Measurements from ENCODE around the gene SNX1.

GRCh38 chr15:64089543-64090280 is 6.1 kb upstream of the SNX1 start:
- TF ChIP-seq POLR2A (IDR thresholded peaks at IDR 0.05) (peak in 1 of 2 donors; percentile 23), CTCF (IDR thresholded peaks at IDR 0.05) (no peak)
